GM21526 (cell line): ENCODE data around the gene GAL.

ENCODE experiments used
- ATAC-seq: cut with Tn5 transposase; IDR thresholded peaks from one replicate; pipeline ENCODE4 v1.9.1; 2021; ENCODE audit warnings: moderate library complexity; ENCODE audit not compliant: unreplicated experiment, low FRiP score

Gene GAL

GRCh38 chr11:68678031-68678441, 6.3 kb upstream of the GAL start:
- ATAC-seq: no peak

- ATAC-seq: no peak
Observed at GRCh38 chr11:68680541-68681231, 3.7 kb upstream of the GAL start.

- ATAC-seq: no peak
Observed at GRCh38 chr11:68682531-68682961, 1.8 kb upstream of the GAL start.

GRCh38 chr11:68683121-68683520, 1.2 kb upstream of the GAL start:
- ATAC-seq: no peak

GRCh38 chr11:68683536-68684384, 584 bp upstream of the GAL start:
- ATAC-seq: no peak

- ATAC-seq: no peak
Observed at GRCh38 chr11:68685656-68686380, 1.5 kb downstream of the GAL start.

GRCh38 chr11:68686486-68686885, 2.1 kb downstream of the GAL start:
- no peak for ATAC-seq

GRCh38 chr11:68687311-68687710, 3.0 kb downstream of the GAL start:
- ATAC-seq: no peak

- ATAC-seq: no peak
Observed at GRCh38 chr11:68687986-68688385, 3.6 kb downstream of the GAL start.

GRCh38 chr11:68688881-68689280, 4.5 kb downstream of the GAL start:
- ATAC-seq: no peak

- no peak for ATAC-seq
Observed at GRCh38 chr11:68689737-68690625, 5.6 kb downstream of the GAL start.

GRCh38 chr11:68690671-68691401, 6.5 kb downstream of the GAL start:
- ATAC-seq: no peak

GRCh38 chr11:68691402-68691784, 7.0 kb downstream of the GAL start:
- no peak for ATAC-seq

GRCh38 chr11:68692115-68692514, 7.8 kb downstream of the GAL start:
- no peak for ATAC-seq

- ATAC-seq: no peak
Observed at GRCh38 chr11:68692871-68693483, 8.6 kb downstream of the GAL start.

GRCh38 chr11:68693484-68693882, 9.1 kb downstream of the GAL start:
- no peak for ATAC-seq

- no peak for ATAC-seq
Observed at GRCh38 chr11:68694431-68695297, 10.3 kb downstream of the GAL start.

- no peak for ATAC-seq
Observed at GRCh38 chr11:68695531-68695930, 11.2 kb downstream of the GAL start.
